Gastrocnemius medialis (tissue), 4 donors: ENCODE data around the gene SUSD1.

Experiments
- CTCF ChIP-seq, 5 experiments: fragments of 450-650 bp in 3 of 5; fragments of 200-600 bp in 2 of 5; sonication (generic) in 2 of 5; IDR thresholded peaks in 4 of 5; conservative IDR thresholded peaks in 1 of 5; 1 replicate in 4 of 5; 2 replicates in 1 of 5; pipeline ENCODE4 v1.5.1; 2016 to 2019; ENCODE audit warnings: antibody characterized with exemption in 5 of 5, mild to moderate bottlenecking in 3 of 5, moderate library complexity in 3 of 5
- POLR2A ChIP-seq, 2 donors: fragments of 450-650 bp; IDR thresholded peaks; one replicate each; pipeline ENCODE4 v1.6.1; 2017; ENCODE audit warnings: antibody characterized with exemption in 2 of 2, mild to moderate bottlenecking in 2 of 2, moderate library complexity in 2 of 2

- TF ChIP-seq CTCF (IDR thresholded peaks at IDR 0.05 in 4 of 5, conservative IDR thresholded peaks at IDR 0.05 in 1 of 5) (no peak), POLR2A (IDR thresholded peaks at IDR 0.05) (no peak)
These were observed 94.1 kb downstream of the SUSD1 start for GRCh38 chr9:112080831-112081542.
